HG03025 (cell line): ENCODE measurements around the gene SLC2A13.
"Not testable (repeated sequence)": the region's sequence is repeated elsewhere in the genome, so short reads cannot be mapped to it uniquely, and the experiment has no call there.

ENCODE experiments used
- ATAC-seq: cut with Tn5 transposase; IDR thresholded peaks from one replicate; pipeline ENCODE4 v1.9.1; 2021; ENCODE audit warnings: mild to moderate bottlenecking, moderate library complexity; ENCODE audit not compliant: unreplicated experiment, low FRiP score

SLC2A13 gene

GRCh38 chr12:39779768-39780340 is 326.0 kb downstream of the SLC2A13 start:
- no peak for ATAC-seq

- ATAC-seq, result no peak
Observed at GRCh38 chr12:39777465-39777864, 328.4 kb downstream of the SLC2A13 start.

DNA sequence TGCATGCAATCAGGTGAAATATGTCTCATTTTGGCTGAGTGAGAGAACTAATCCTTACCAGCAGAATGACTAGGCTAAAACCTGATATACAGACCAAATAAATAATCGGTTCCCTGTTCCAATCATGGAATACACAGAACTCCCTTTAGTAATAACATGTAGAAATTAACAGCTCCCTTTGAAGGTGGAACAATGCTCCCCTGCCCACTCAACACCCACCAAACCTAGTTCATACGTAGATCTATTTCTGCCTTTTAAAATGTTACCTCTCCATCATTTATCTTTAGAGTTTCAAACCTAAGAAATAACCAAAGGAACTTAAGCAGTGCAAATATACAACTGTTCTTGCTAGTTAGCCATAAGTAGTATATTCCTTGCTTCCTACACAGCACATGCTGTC is 332.6 kb downstream of the SLC2A13 start:
- ATAC-seq, result no peak

DNA sequence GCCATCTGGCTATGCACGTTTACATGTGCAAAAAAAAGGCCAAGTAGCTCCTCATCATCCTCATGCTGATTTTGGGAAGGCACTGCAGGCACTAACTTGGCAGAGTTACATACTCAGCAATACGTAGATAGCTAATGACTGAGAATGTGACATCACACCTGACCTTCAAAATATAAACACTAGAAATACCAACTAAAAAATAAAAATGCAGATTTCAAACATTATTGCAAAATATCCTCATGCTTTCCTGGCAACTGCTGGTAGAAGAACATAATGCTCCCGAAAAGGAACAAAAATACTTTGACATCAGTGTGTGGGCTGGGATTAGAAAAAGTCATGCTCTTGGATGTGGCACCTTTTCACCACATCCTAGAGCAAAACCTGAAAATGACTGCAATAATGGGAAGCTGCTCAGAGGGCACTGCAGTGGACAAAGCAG is 333.0 kb downstream of the SLC2A13 start:
- ATAC-seq, result no peak

- no peak for ATAC-seq
Observed at GRCh38 chr12:39771456-39771855, 334.4 kb downstream of the SLC2A13 start.

DNA sequence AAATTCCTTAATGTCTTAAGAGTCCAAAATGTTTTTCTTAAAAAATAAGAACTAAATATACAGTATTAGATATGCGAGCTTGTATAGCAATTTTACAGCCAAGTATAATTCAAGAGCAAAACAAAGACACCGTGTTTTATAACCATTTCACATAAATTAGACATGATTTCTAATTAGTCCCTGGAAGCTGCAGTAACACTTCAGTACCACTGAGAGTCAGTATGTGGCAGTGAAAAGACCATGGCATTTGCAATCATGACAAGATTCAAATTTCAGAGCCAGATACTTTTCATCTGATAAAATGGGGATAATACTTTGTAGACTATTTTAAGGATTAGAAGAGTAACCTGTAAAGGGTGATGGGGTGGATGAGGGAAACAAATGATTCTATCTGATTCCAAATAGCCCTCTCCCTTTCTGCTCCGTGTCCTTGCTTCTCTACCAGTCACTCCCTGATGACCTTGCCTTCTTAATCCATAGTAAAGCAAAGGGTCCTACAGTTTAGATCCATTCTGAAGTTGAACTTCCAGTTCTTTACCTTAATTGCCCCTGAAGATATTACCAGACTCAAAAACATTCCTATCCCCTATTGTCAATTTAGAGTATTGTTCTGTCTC is 340.8 kb downstream of the SLC2A13 start:
- no peak for ATAC-seq

GRCh38 chr12:39763890-39764169 is 342.1 kb downstream of the SLC2A13 start:
- ATAC-seq, result no peak

- no peak for ATAC-seq
Observed at GRCh38 chr12:39763071-39763889, 342.6 kb downstream of the SLC2A13 start.

- ATAC-seq, result no peak
Observed at GRCh38 chr12:39755478-39755877, 350.4 kb downstream of the SLC2A13 start.

- ATAC-seq, result no peak
Observed at GRCh38 chr12:39752482-39753137, 353.3 kb downstream of the SLC2A13 start.

DNA sequence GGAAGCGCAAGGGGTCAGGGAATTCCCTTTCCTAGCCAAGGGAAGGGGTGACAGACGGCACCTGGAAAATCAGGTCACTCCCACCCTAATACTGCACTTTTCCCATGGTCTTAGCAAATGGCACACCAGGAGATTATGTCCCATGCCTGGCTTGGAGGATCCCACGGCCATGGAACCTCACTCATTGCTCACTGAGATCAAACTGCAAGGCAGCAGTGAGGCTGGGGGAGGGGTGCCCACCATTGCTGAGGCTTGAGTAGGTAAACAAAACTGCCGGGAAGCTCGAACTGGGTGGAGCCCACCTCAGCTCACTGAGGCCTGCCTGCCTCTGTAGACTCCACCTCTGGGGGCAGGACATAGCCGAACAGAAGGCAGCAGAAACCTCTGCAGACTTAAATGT is 359.7 kb downstream of the SLC2A13 start:
- ATAC-seq, result not testable (repeated sequence)

DNA sequence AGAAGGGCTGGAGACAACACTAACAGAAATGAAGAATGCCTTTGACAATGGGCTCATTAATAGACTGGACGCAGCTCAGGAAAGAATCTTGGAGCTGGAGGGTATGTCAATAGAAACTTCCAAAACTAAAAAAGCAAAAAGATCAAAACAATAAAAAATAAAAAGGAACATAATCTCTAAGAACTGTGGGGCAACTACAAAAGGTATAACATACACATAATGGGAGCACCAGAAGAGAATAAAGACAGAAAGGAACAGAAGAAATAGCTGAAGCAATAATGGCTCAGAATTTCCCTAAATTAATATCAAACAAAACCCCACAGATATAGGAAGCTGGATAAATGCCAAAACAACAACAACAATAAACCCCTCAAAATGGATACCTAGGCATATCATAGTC is 362.2 kb downstream of the SLC2A13 start:
- no peak for ATAC-seq

- ATAC-seq, result no peak
Observed at GRCh38 chr12:39736406-39736805, 369.5 kb downstream of the SLC2A13 start.

GRCh38 chr12:39723831-39724230 is 382.1 kb downstream of the SLC2A13 start:
- no peak for ATAC-seq

DNA sequence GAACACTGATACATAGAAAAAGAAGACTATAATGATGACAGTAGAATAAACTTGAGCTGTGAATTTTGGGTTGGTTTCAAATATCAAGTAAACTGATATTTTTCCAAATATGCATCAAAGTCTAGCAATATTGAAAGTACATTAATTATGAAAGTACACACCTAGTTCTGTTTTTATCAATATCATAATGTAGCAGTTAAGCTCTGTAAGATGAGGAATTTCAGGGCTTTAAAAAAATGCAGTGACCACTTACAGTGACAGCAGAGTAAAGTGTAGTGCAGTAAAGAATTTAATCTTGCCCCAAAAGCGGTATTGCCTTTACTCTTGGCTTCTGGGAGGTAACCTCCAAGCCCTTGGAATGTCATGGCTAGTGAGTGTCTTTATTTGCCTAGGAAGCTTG is 383.4 kb downstream of the SLC2A13 start:
- no peak for ATAC-seq

DNA sequence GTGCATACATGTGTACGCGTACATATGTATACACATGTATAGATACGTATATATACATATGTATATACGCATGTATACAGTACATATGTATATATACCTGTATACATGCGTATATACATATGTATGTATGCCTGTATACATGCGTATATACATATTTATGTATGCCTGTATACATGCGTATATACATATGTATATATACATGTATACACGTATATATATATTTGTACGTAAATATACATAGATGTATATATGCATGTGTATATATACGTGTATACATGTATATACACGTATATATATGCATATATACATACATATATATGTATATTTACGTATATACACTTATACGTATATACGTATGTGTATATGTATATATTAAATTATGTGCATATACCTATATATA is 392.3 kb downstream of the SLC2A13 start:
- ATAC-seq, result no peak

DNA sequence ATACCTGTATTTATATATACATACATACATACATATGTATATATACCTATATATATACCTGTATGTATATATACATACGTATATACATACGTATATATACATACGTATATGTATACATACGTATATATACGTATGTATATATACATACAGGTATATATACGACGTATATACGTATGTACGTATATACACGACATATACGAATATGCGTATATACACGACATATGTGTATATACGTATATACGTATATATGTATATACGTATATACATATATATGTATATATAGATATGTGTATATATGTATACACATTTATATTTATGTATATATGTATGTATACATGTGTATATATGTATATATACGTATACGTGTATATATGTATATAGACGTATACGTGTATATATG is 393.5 kb downstream of the SLC2A13 start:
- no peak for ATAC-seq
